ENCODE data around the gene SPSB3. TPM values are rescaled to one million over a fixed set of nuclear protein-coding genes. Genes with fewer than 3 reads are reported as not detected.

Gene SPSB3
- total and polyA plus RNA-seq, 2 experiments from 2014 or later = 27.1 to 34.7 TPM

DNA sequence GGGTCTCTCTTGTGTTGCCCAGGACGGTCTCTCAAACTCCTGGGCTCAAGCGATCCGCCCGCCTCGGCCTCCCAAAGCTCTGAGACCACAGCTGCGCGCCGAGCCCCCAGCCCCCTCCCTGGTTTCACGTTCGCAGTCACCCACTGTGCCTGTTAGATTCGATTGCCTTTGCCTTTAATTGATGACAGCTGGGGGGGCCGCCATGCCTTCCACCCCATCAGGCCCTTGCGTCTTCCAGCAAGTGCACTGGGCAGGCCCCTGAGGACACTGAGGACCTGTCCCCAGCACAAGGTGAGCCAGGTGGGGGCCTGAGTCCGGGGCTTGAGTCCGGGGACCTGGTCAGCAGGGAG, 7.9 kb upstream of the SPSB3 start (continued):
- TF ChIP-seq, protein P1, sequence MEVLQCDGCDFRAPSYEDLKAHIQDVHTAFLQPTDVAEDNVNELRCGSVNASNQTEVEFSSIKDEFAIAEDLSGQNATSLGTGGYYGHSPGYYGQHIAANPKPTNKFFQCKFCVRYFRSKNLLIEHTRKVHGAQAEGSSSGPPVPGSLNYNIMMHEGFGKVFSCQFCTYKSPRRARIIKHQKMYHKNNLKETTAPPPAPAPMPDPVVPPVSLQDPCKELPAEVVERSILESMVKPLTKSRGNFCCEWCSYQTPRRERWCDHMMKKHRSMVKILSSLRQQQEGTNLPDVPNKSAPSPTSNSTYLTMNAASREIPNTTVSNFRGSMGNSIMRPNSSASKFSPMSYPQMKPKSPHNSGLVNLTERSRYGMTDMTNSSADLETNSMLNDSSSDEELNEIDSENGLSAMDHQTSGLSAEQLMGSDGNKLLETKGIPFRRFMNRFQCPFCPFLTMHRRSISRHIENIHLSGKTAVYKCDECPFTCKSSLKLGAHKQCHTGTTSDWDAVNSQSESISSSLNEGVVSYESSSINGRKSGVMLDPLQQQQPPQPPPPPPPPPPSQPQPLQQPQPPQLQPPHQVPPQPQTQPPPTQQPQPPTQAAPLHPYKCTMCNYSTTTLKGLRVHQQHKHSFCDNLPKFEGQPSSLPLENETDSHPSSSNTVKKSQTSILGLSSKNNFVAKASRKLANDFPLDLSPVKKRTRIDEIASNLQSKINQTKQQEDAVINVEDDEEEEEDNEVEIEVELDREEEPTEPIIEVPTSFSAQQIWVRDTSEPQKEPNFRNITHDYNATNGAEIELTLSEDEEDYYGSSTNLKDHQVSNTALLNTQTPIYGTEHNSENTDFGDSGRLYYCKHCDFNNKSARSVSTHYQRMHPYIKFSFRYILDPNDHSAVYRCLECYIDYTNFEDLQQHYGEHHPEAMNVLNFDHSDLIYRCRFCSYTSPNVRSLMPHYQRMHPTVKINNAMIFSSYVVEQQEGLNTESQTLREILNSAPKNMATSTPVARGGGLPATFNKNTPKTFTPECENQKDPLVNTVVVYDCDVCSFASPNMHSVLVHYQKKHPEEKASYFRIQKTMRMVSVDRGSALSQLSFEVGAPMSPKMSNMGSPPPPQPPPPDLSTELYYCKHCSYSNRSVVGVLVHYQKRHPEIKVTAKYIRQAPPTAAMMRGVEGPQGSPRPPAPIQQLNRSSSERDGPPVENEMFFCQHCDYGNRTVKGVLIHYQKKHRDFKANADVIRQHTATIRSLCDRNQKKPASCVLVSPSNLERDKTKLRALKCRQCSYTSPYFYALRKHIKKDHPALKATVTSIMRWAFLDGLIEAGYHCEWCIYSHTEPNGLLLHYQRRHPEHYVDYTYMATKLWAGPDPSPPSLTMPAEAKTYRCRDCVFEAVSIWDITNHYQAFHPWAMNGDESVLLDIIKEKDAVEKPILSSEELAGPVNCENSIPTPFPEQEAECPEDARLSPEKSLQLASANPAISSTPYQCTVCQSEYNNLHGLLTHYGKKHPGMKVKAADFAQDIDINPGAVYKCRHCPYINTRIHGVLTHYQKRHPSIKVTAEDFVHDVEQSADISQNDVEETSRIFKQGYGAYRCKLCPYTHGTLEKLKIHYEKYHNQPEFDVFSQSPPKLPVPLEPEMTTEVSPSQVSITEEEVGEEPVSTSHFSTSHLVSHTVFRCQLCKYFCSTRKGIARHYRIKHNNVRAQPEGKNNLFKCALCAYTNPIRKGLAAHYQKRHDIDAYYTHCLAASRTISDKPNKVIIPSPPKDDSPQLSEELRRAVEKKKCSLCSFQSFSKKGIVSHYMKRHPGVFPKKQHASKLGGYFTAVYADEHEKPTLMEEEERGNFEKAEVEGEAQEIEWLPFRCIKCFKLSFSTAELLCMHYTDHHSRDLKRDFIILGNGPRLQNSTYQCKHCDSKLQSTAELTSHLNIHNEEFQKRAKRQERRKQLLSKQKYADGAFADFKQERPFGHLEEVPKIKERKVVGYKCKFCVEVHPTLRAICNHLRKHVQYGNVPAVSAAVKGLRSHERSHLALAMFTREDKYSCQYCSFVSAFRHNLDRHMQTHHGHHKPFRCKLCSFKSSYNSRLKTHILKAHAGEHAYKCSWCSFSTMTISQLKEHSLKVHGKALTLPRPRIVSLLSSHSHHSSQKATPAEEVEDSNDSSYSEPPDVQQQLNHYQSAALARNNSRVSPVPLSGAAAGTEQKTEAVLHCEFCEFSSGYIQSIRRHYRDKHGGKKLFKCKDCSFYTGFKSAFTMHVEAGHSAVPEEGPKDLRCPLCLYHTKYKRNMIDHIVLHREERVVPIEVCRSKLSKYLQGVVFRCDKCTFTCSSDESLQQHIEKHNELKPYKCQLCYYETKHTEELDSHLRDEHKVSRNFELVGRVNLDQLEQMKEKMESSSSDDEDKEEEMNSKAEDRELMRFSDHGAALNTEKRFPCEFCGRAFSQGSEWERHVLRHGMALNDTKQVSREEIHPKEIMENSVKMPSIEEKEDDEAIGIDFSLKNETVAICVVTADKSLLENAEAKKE (CRISPR knock-in tag; IDR thresholded peaks at IDR 0.05) = no peak
- TF ChIP-seq CREB1 (CRISPR knock-in tag; IDR thresholded peaks at IDR 0.05; ENCODE audit: low read depth) = no peak

DNA sequence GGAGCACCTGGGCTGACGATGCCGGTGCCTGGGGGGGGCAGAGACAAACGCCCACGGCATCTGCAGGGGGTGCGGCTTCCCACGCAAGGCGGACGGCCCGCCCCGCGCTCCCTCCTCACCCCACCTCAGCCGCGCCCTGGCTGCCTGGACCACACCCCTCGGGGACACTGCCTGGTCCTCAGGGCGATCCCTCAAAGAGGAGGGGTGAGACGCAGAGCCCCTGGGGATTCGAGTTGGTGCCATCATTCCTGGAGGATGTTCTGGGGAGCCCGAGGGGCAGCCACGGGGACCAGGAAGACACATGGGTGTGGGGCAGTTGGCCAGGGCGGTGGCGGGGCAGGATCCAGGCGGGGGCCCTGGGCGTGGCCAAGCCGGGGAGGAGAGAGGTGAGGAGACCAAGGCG, 7.3 kb upstream of the SPSB3 start:
- H3K4me1 ChIP-seq (ENCODE audit: insufficient read depth) = no peaks in the 10 kb centered on the region
- H3K27me3 Mint-ChIP-seq (ENCODE audit: insufficient read depth, low read depth, poor library complexity) = peaks cover 6% of the 10 kb centered on the region
- peaks cover 19% of the 10 kb centered on the region for H3K79me2 ChIP-seq (replicated peaks; ENCODE audit: insufficient read depth)
- H4K20me1 ChIP-seq (replicated peaks; ENCODE audit: insufficient read depth) = peaks cover 9% of the 10 kb centered on the region
- no peak overlapping the region for H3K27ac Mint-ChIP-seq
- H3K36me3 Mint-ChIP-seq (ENCODE audit: low read depth) = peaks cover 5% of the 10 kb centered on the region; the same call in 1 of the 3 replicates
- H3K27me3 ChIP-seq (ENCODE audit: insufficient read depth) = no peaks in the 10 kb centered on the region
- H3F3A ChIP-seq (replicated peaks; ENCODE audit: low read depth) = no peaks in the 10 kb centered on the region
- no peak overlapping the region for H3K4me2 ChIP-seq
- DNase-seq (ENCODE audit: low spot score) = no peak
- H3K27ac ChIP-seq (ENCODE audit: low read depth) = no peak overlapping the region
- H3K4me1 Mint-ChIP-seq = no peaks in the 10 kb centered on the region
- TF ChIP-seq NANOG (IDR thresholded peaks at IDR 0.05; ENCODE audit: borderline replicate concordance) (no peak), EZH2 (IDR thresholded peaks at IDR 0.05; ENCODE audit: low read depth, unreplicated experiment) (no peak), STAT1 (IDR thresholded peaks at IDR 0.05; ENCODE audit: unreplicated experiment) (no peak), POLR2AphosphoS5 (IDR thresholded peaks at IDR 0.05; ENCODE audit: low read depth) (no peak), CREB1 (CRISPR knock-in tag; IDR thresholded peaks at IDR 0.05; ENCODE audit: low read depth) (no peak)
- TF ChIP-seq, protein P1 (CRISPR knock-in tag; IDR thresholded peaks at IDR 0.05) = no peak
- H2AFZ ChIP-seq = no peak overlapping the region
- H3K9me3 Mint-ChIP-seq = peaks cover 2% of the 10 kb centered on the region; the same call in 1 of the 3 replicates
- H3K36me3 ChIP-seq (ENCODE audit: insufficient read depth) = no peaks in the 10 kb centered on the region
- ATAC-seq = no peak
- no peak overlapping the region for H3K4me3 Mint-ChIP-seq
- H3K4me3 ChIP-seq = no peak overlapping the region
- H3K9me2 ChIP-seq (ENCODE audit: insufficient read depth) = no peaks in the 10 kb centered on the region

Data from GM23338 (cell line).